GM23248 (cell line): Measurements from ENCODE around the gene KRT79. TPM values are rescaled to one million over a fixed set of nuclear protein-coding genes. Genes with fewer than 3 reads are reported as not detected.
A peak's percentile ranks its signal among the peaks of the same experiment; 100 is the strongest.

Source experiments
- DNase-seq: peaks from one replicate; pipeline ENCODE4 v3.0.0-alpha.2; 2015
- H2AFZ ChIP-seq: fragments of 200-600 bp; sonication (generic); 2 replicates; pipeline ENCODE4 v1.6.1; 2016; ENCODE audit warnings: antibody characterized with exemption
- H3F3A ChIP-seq: fragments of 200-600 bp; sonication (generic); 2 replicates; pipeline ENCODE4 v1.6.1; 2016; ENCODE audit warnings: mild to moderate bottlenecking, antibody characterized with exemption, mixed run types; ENCODE audit not compliant: insufficient read depth
- H3K27ac ChIP-seq: fragments of 200-600 bp; sonication (generic); 2 replicates; pipeline ENCODE4 v1.5.1; 2016; ENCODE audit warnings: mild to moderate bottlenecking
- H3K27me3 ChIP-seq: fragments of 200-600 bp; sonication (generic); replicated peaks from 2 replicates; pipeline ENCODE4 v1.6.1; 2016; ENCODE audit warnings: mild to moderate bottlenecking; ENCODE audit not compliant: insufficient read depth
- H3K36me3 ChIP-seq: fragments of 200-600 bp; sonication (generic); 2 replicates; pipeline ENCODE4 v1.6.1; 2016; ENCODE audit warnings: low read depth, mild to moderate bottlenecking
- H3K4me1 ChIP-seq: fragments of 200-600 bp; sonication (generic); 2 replicates; pipeline ENCODE4 v1.6.1; 2016; ENCODE audit warnings: mild to moderate bottlenecking; ENCODE audit not compliant: insufficient read depth
- H3K4me2 ChIP-seq: fragments of 200-600 bp; sonication (generic); one replicate; pipeline ENCODE4 v1.6.1; 2016; ENCODE audit warnings: mild to moderate bottlenecking; ENCODE audit not compliant: unreplicated experiment
- H3K4me3 ChIP-seq: fragments of 200-600 bp; sonication (generic); 2 replicates; pipeline ENCODE4 v1.5.1; 2016; ENCODE audit warnings: mild to moderate bottlenecking
- H3K79me2 ChIP-seq: fragments of 200-600 bp; sonication (generic); 2 replicates; pipeline ENCODE4 v1.6.1; 2016; ENCODE audit warnings: mild to moderate bottlenecking; ENCODE audit not compliant: insufficient read depth
- H3K9ac ChIP-seq: fragments of 200-600 bp; sonication (generic); 2 replicates; pipeline ENCODE4 v1.6.1; 2016; ENCODE audit warnings: mild to moderate bottlenecking
- H3K9me2 ChIP-seq: fragments of 200-600 bp; sonication (generic); 2 replicates; pipeline ENCODE4 v1.6.1; 2016; ENCODE audit warnings: mixed run types, mild to moderate bottlenecking, moderate library complexity; ENCODE audit not compliant: insufficient read depth
- H3K9me3 ChIP-seq: fragments of 200-600 bp; sonication (generic); one replicate; pipeline ENCODE4 v1.6.1; 2017; ENCODE audit warnings: low read depth
- H4K20me1 ChIP-seq: fragments of 200-600 bp; sonication (generic); 2 replicates; pipeline ENCODE4 v1.6.0; 2016; ENCODE audit not compliant: insufficient read depth
- EZH2 ChIP-seq: fragments of 200-600 bp; sonication (generic); IDR thresholded peaks from 2 replicates; pipeline ENCODE4 v1.6.1; 2018; ENCODE audit warnings: antibody characterized with exemption, mild to moderate bottlenecking; ENCODE audit not compliant: insufficient read depth, poor library complexity, severe bottlenecking
- EZH2phosphoT487 ChIP-seq: fragments of 200-600 bp; sonication (generic); IDR thresholded peaks from 2 replicates; pipeline ENCODE4 v1.6.1; 2018; ENCODE audit warnings: antibody characterized with exemption, moderate library complexity, mild to moderate bottlenecking, low read depth; ENCODE audit not compliant: insufficient read depth
- WGBS, 2 experiments: methylation state at CpG; one replicate each; pipeline ENCODE4 v1.1.6; 2015 to 2017; ENCODE audit warnings: low lambda C conversion rate in 2 of 2, low coverage in 1 of 2; ENCODE audit errors: missing lambda C conversion rate in 2 of 2; 5-methylcytosine and 5-hydroxymethylcytosine counted together
- in situ Hi-C: fragments of 300-500 bp; cut with MboI; formaldehyde crosslinking; loops from 2 replicates; pipeline ENCODE4 v1.15.0; 2020
- polyA plus RNA-seq: library from polyadenylated mRNA; unstranded; fragments of >200 nt; fragmentation: Nextera tagmentation; extraction: Ambion mirVana; gene quantifications from 2 replicates; pipeline ENCODE4 v1.2.1, GENCODE V29; 2016
- total RNA-seq: library from RNA; depleted of rRNA; stranded (reverse); fragments of >200 nt; shearing (Covaris generic); gene quantifications from 2 replicates; pipeline ENCODE4 v1.2.3, GENCODE V29; 2014

KRT79 gene
- total and polyA plus RNA-seq, 2 experiments from 2014 or later, result 0.15 TPM; not detected in 1

GRCh38 chr12:52873832-52874572 lies 39.9 kb upstream of the KRT79 start:
- in situ Hi-C loops, result loop anchor here (10.0 kb wide), 1 partner anchor 719 kb away; no protein-coding TSS in a partner anchor
- peak; percentile 99 for DNase-seq
- 5% methylated on average over 23 to 30 of the region's 55 CpGs for WGBS, 2 experiments
- peak overlapping the region; percentile 59 for H3K4me3 ChIP-seq
- H3K27me3 ChIP-seq, result no peaks in the 10 kb centered on the region
- TF ChIP-seq EZH2phosphoT487 (no peak), EZH2 (no peak)
- no peaks in the 10 kb centered on the region for H3K36me3 ChIP-seq
- H4K20me1 ChIP-seq, result no peaks in the 10 kb centered on the region
- peaks cover 41% of the 10 kb centered on the region for H3K4me1 ChIP-seq
- H3K4me2 ChIP-seq, result peak overlapping the region; percentile 68
- peak overlapping the region; percentile 57; the same call in 1 of the 2 replicates for H2AFZ ChIP-seq
- H3K9me3 ChIP-seq, result no peaks in the 10 kb centered on the region
- H3F3A ChIP-seq, result peaks cover 26% of the 10 kb centered on the region
- H3K9me2 ChIP-seq, result no peaks in the 10 kb centered on the region
- no peaks in the 10 kb centered on the region for H3K79me2 ChIP-seq
- peak overlapping the region; percentile 86 for H3K27ac ChIP-seq
- peak overlapping the region; percentile 89 for H3K9ac ChIP-seq

DNA sequence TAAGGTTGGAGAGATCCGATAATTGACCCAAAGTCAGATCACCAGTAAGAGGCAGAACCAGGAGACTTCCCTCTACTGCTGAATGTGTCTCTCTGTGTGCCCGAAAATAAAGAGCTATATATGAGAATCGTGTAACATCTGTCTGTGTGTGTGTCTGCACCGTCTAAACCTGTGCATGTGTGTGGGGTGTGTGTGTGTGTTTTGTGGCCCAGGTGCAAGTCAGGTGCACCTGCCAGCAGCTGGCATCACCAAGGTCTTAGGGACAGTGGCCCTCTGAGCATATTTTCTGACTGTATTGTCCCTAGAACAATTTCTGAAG lies 39.4 kb upstream of the KRT79 start:
- 43 to 45% methylated on average over 4 of the region's 4 CpGs for WGBS, 2 experiments
- peak overlapping the region; percentile 86 for H3K27ac ChIP-seq
- H3K4me1 ChIP-seq, result peaks cover 41% of the 10 kb centered on the region
- H2AFZ ChIP-seq, result peak overlapping the region; percentile 57; the same call in 1 of the 2 replicates
- H3K9me2 ChIP-seq, result no peaks in the 10 kb centered on the region
- H3F3A ChIP-seq, result peaks cover 26% of the 10 kb centered on the region
- DNase-seq, result no peak
- no peaks in the 10 kb centered on the region for H3K27me3 ChIP-seq
- H3K79me2 ChIP-seq, result no peaks in the 10 kb centered on the region
- H3K9me3 ChIP-seq, result no peaks in the 10 kb centered on the region
- H3K36me3 ChIP-seq, result no peaks in the 10 kb centered on the region
- H3K4me3 ChIP-seq, result peak overlapping the region; percentile 59
- TF ChIP-seq EZH2phosphoT487 (no peak), EZH2 (no peak)
- in situ Hi-C loops, result loop anchor here (10.0 kb wide), 1 partner anchor 719 kb away; no protein-coding TSS in a partner anchor
- no peaks in the 10 kb centered on the region for H4K20me1 ChIP-seq
- H3K4me2 ChIP-seq, result peak overlapping the region; percentile 68
- peak overlapping the region; percentile 89 for H3K9ac ChIP-seq

GRCh38 chr12:52872644-52873389 lies 38.7 kb upstream of the KRT79 start:
- no peaks in the 10 kb centered on the region for H4K20me1 ChIP-seq
- H3F3A ChIP-seq, result peaks cover 26% of the 10 kb centered on the region
- no peak for TF ChIP-seq EZH2
- no peak for TF ChIP-seq EZH2phosphoT487
- in situ Hi-C loops, result loop anchor here (10.0 kb wide), 1 partner anchor 718 kb away; no protein-coding TSS in a partner anchor
- H3K36me3 ChIP-seq, result no peaks in the 10 kb centered on the region
- H3K4me2 ChIP-seq, result peak overlapping the region; percentile 68
- DNase-seq, result no peak
- peak overlapping the region; percentile 93 for H3K27ac ChIP-seq
- no peaks in the 10 kb centered on the region for H3K79me2 ChIP-seq
- no peaks in the 10 kb centered on the region for H3K9me3 ChIP-seq
- peak overlapping the region; percentile 89 for H3K9ac ChIP-seq
- H3K9me2 ChIP-seq, result no peaks in the 10 kb centered on the region
- WGBS, 2 experiments, result 98 to 99% methylated on average over 13 of the region's 13 CpGs
- H3K4me3 ChIP-seq, result no peak overlapping the region
- no peaks in the 10 kb centered on the region for H3K27me3 ChIP-seq
- H2AFZ ChIP-seq, result no peak overlapping the region
- H3K4me1 ChIP-seq, result peaks cover 41% of the 10 kb centered on the region

DNA sequence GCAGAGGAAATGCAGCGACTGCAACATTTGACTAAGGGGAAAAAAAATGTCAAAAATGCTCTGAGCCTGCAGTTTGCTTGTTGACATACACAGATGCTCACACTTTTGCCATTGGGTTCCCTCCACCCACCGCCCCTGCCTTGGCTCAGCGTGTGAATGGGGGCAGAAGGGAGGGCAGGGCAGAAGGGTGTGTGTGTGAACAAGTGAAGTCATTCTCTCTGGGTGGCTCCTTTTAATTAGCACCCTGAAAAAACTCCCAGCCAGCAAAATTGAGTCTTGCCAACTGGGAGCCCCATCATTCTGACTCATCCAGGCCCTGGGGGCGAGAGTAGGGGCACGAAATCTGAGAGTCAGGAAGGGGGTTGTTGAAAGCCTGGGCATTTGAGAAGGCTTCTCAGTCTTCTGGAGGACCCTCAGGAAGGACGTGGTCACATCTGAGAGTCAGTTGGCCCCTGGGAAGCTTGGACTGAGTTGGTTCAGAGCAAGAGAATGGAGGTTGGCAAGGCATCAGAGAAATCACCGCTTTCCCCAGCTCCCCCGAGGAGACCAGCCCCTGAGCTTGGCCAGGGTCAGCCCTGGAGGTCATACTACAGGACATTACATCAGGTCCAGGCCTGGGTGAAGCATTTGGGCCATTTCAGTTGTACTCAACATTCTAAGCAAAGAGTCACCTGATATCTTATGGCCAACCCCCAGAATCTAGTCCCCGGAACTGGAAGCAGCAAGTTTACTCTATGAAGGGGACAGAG lies 37.4 kb upstream of the KRT79 start:
- DNase-seq, result peak; percentile 93
- Histone ChIP-seq H3K4me3 (peak overlapping the region; percentile 10; the same call in 1 of the 2 replicates), H3K4me1 (peaks cover 41% of the 10 kb centered on the region), H3K9me2 (no peaks in the 10 kb centered on the region), H2AFZ (no peak overlapping the region), H3F3A (peaks cover 26% of the 10 kb centered on the region), H3K9me3 (no peaks in the 10 kb centered on the region), H3K79me2 (no peaks in the 10 kb centered on the region), H3K27ac (peak overlapping the region; percentile 93), H3K9ac (peak overlapping the region; percentile 82), H4K20me1 (no peaks in the 10 kb centered on the region), H3K27me3 (no peaks in the 10 kb centered on the region), H3K36me3 (no peaks in the 10 kb centered on the region), H3K4me2 (peak overlapping the region; percentile 79)
- in situ Hi-C loops, result loop anchor here (10.0 kb wide), 1 partner anchor 717 kb away; no protein-coding TSS in a partner anchor
- TF ChIP-seq EZH2phosphoT487, result no peak
- no peak for TF ChIP-seq EZH2
- 29 to 30% methylated on average over 9 of the region's 9 CpGs for WGBS, 2 experiments
